GM23248 (cell line): ENCODE data around the gene SMYD4.

ENCODE experiments used
- EZH2 ChIP-seq: fragments of 200-600 bp; sonication (generic); IDR thresholded peaks from 2 replicates; pipeline ENCODE4 v1.6.1; 2018; ENCODE audit warnings: antibody characterized with exemption, mild to moderate bottlenecking; ENCODE audit not compliant: insufficient read depth, poor library complexity, severe bottlenecking
- EZH2phosphoT487 ChIP-seq: fragments of 200-600 bp; sonication (generic); IDR thresholded peaks from 2 replicates; pipeline ENCODE4 v1.6.1; 2018; ENCODE audit warnings: antibody characterized with exemption, moderate library complexity, mild to moderate bottlenecking, low read depth; ENCODE audit not compliant: insufficient read depth

- TF ChIP-seq EZH2 (no peak), EZH2phosphoT487 (no peak)
These were observed 22.6 kb upstream of the SMYD4 start for GRCh38 chr17:1852327-1852726.
